ENCODE results near the gene PRMT3.
"Not testable (repeated sequence)": the region's sequence is repeated elsewhere in the genome, so short reads cannot be mapped to it uniquely, and the experiment has no call there.

The PRMT3 gene

GRCh38 chr11:20551096-20551495, 163.6 kb downstream of the PRMT3 start:
- Histone ChIP-seq H3K4me3 (ENCODE audit: extremely low read depth, insufficient read depth, low read length, poor library complexity, severe bottlenecking) (no peak overlapping the region), H3K27ac (ENCODE audit: low read depth, low read length, severe bottlenecking) (no peak overlapping the region), H3K36me3 (ENCODE audit: control insufficient read depth, insufficient read depth, low read length) (no peaks in the 10 kb centered on the region), H3K4me1 (ENCODE audit: control insufficient read depth, insufficient read depth, low read length, poor library complexity, severe bottlenecking) (no peaks in the 10 kb centered on the region), H3K9me3 (ENCODE audit: control insufficient read depth, low read length) (peaks cover 6% of the 10 kb centered on the region)
- 33 to 100% methylated on average over 1 of the region's 2 CpGs for WGBS, 2 experiments (ENCODE audit: insufficient coverage in 2 of 2)

GRCh38 chr11:20555783-20556182, 168.3 kb downstream of the PRMT3 start:
- no peak overlapping the region for H3K4me3 ChIP-seq (ENCODE audit: extremely low read depth, insufficient read depth, low read length, poor library complexity, severe bottlenecking)
- no peak overlapping the region for H3K27ac ChIP-seq (ENCODE audit: low read depth, low read length, severe bottlenecking)
- no peaks in the 10 kb centered on the region for H3K36me3 ChIP-seq (ENCODE audit: control insufficient read depth, insufficient read depth, low read length)
- H3K9me3 ChIP-seq (ENCODE audit: control insufficient read depth, low read length) = peaks cover 8% of the 10 kb centered on the region
- WGBS, 2 experiments (ENCODE audit: insufficient coverage in 2 of 2) = 65 to 73% methylated on average over 3 of the region's 3 CpGs
- no peaks in the 10 kb centered on the region for H3K4me1 ChIP-seq (ENCODE audit: control insufficient read depth, insufficient read depth, low read length, poor library complexity, severe bottlenecking)

GRCh38 chr11:20556396-20556795, 168.9 kb downstream of the PRMT3 start:
- H3K4me1 ChIP-seq (ENCODE audit: control insufficient read depth, insufficient read depth, low read length, poor library complexity, severe bottlenecking); H3K27ac ChIP-seq (ENCODE audit: low read depth, low read length, severe bottlenecking); H3K4me3 ChIP-seq (ENCODE audit: extremely low read depth, insufficient read depth, low read length, poor library complexity, severe bottlenecking); H3K9me3 ChIP-seq (ENCODE audit: control insufficient read depth, low read length); H3K36me3 ChIP-seq (ENCODE audit: control insufficient read depth, insufficient read depth, low read length): not testable (repeated sequence)

- no peak overlapping the region for H3K4me3 ChIP-seq (ENCODE audit: extremely low read depth, insufficient read depth, low read length, poor library complexity, severe bottlenecking)
- no peaks in the 10 kb centered on the region for H3K4me1 ChIP-seq (ENCODE audit: control insufficient read depth, insufficient read depth, low read length, poor library complexity, severe bottlenecking)
- WGBS, 2 experiments (ENCODE audit: insufficient coverage in 2 of 2) = 77 to 86% methylated on average over 3 to 4 of the region's 4 CpGs
- H3K9me3 ChIP-seq (ENCODE audit: control insufficient read depth, low read length) = peaks cover 8% of the 10 kb centered on the region
- no peak overlapping the region for H3K27ac ChIP-seq (ENCODE audit: low read depth, low read length, severe bottlenecking)
- H3K36me3 ChIP-seq (ENCODE audit: control insufficient read depth, insufficient read depth, low read length) = no peaks in the 10 kb centered on the region
Measured at GRCh38 chr11:20558741-20559140, 171.2 kb downstream of the PRMT3 start.

All from mesodermal cell (in vitro differentiated cells).